ENCODE measurements around the gene NUDT12. TPM values are rescaled to one million over a fixed set of nuclear protein-coding genes. Genes with fewer than 3 reads are reported as not detected.

Gene NUDT12
- total RNA-seq, 2 experiments from 2014 or later = 4.0 to 4.7 TPM

GRCh38 chr5:103503066-103503465, 59.5 kb downstream of the NUDT12 start:
- CTCF ChIA-PET = no interaction called here
- Mint-ChIP-seq H3K4me1 (ENCODE audit: low read depth) (no peaks in the 10 kb centered on the region), H3K27me3 (ENCODE audit: low read depth) (peaks cover 4% of the 10 kb centered on the region), H3K27ac (no peak overlapping the region), H3K9me3 (peaks cover 3% of the 10 kb centered on the region), H3K36me3 (ENCODE audit: low read depth) (no peaks in the 10 kb centered on the region), H3K4me3 (no peak overlapping the region)
- DNase-seq = no peak
- intact Hi-C loops (cut with micrococcal nuclease) = no loop called here

- H3K4me1 Mint-ChIP-seq (ENCODE audit: low read depth) = no peaks in the 10 kb centered on the region
Observed at GRCh38 chr5:103502662-103503061, 59.9 kb downstream of the NUDT12 start.

More at GRCh38 chr5:103502662-103503061, 59.9 kb downstream of the NUDT12 start:
- H3K9me3 Mint-ChIP-seq = peaks cover 3% of the 10 kb centered on the region
- CTCF ChIA-PET = no interaction called here
- DNase-seq = no peak
- peaks cover 8% of the 10 kb centered on the region for H3K27me3 Mint-ChIP-seq (ENCODE audit: low read depth)
- intact Hi-C loops (cut with micrococcal nuclease) = no loop called here
- no peak overlapping the region for H3K4me3 Mint-ChIP-seq
- H3K36me3 Mint-ChIP-seq (ENCODE audit: low read depth) = no peaks in the 10 kb centered on the region
- no peak overlapping the region for H3K27ac Mint-ChIP-seq
